ENCODE results near the gene SLC7A11.

The SLC7A11 gene

GRCh38 chr4:138242076-138242833, at the start of gene SLC7A11:
TSS of gene SLC7A11 (minus strand) at chr4:138242349. CDS start at chr4:138242069, 280 bp downstream.
- H3K27me3 ChIP-seq: no peaks in the 10 kb centered on the region
- TF ChIP-seq, protein P1, sequence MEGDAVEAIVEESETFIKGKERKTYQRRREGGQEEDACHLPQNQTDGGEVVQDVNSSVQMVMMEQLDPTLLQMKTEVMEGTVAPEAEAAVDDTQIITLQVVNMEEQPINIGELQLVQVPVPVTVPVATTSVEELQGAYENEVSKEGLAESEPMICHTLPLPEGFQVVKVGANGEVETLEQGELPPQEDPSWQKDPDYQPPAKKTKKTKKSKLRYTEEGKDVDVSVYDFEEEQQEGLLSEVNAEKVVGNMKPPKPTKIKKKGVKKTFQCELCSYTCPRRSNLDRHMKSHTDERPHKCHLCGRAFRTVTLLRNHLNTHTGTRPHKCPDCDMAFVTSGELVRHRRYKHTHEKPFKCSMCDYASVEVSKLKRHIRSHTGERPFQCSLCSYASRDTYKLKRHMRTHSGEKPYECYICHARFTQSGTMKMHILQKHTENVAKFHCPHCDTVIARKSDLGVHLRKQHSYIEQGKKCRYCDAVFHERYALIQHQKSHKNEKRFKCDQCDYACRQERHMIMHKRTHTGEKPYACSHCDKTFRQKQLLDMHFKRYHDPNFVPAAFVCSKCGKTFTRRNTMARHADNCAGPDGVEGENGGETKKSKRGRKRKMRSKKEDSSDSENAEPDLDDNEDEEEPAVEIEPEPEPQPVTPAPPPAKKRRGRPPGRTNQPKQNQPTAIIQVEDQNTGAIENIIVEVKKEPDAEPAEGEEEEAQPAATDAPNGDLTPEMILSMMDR (IDR thresholded peaks at IDR 0.05): no peak
- H3K9me3 ChIP-seq: no peaks in the 10 kb centered on the region
- intact Hi-C loops (cut with DNase I; ENCODE audit: low total_unique reads): no loop called here
- no peaks in the 10 kb centered on the region for H3K36me3 ChIP-seq
- peaks cover 0 to 16% (median 4%) of the 10 kb centered on the region in 4 donors for H3K4me1 ChIP-seq
- peak within 1 kb of the TSS; percentile 34 to 40 for H3K4me3 ChIP-seq
- H3K27ac ChIP-seq: no peak within 1 kb of the TSS
- peak in 1 of 2 donors; percentile 28 for DNase-seq

GRCh38 chr4:138291431-138291830, 49.3 kb upstream of the SLC7A11 start:
- H3K27me3 ChIP-seq: no peaks in the 10 kb centered on the region
- no peaks in the 10 kb centered on the region for H3K4me1 ChIP-seq
- H3K9me3 ChIP-seq: no peaks in the 10 kb centered on the region
- DNase-seq: no peak
- no peaks in the 10 kb centered on the region for H3K36me3 ChIP-seq
- TF ChIP-seq, protein P1 (IDR thresholded peaks at IDR 0.05): no peak
- H3K27ac ChIP-seq: no peak overlapping the region
- intact Hi-C loops (cut with DNase I; ENCODE audit: low total_unique reads): no loop called here
- no peak overlapping the region for H3K4me3 ChIP-seq

DNA sequence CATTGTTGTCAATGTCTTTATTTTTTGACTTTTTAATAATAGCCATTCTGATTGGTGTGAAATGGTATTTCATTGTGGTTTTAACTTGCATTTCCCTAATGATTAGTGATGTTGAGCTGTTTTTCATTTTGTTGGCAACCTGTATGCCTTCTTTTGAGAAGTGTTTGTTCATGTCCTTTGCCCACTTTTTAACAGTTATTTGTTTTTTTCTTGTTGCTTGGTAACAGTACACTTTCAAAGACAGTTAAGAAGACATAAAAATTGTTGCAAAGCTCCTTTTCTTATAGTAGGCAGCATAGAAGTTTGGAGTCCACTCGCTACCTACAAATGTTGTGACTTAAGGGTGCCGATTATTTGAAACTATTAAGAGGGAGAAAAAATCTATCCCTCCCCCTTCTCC, 48.7 kb upstream of the SLC7A11 start:
- intact Hi-C loops (cut with DNase I; ENCODE audit: low total_unique reads): no loop called here
- H3K4me1 ChIP-seq: no peaks in the 10 kb centered on the region
- H3K4me3 ChIP-seq: no peak overlapping the region
- H3K27ac ChIP-seq: no peak overlapping the region
- H3K27me3 ChIP-seq: no peaks in the 10 kb centered on the region
- H3K36me3 ChIP-seq: no peaks in the 10 kb centered on the region
- DNase-seq: no peak
- TF ChIP-seq, protein P1 (IDR thresholded peaks at IDR 0.05): no peak
- no peaks in the 10 kb centered on the region for H3K9me3 ChIP-seq

- Histone ChIP-seq H3K4me1 (peaks cover 0 to 3% (median 0%) of the 10 kb centered on the region in 4 donors), H3K36me3 (no peaks in the 10 kb centered on the region), H3K9me3 (no peaks in the 10 kb centered on the region), H3K27ac (no peak overlapping the region), H3K27me3 (no peaks in the 10 kb centered on the region), H3K4me3 (no peak overlapping the region)
- DNase-seq: no peak
- TF ChIP-seq, protein P1 (IDR thresholded peaks at IDR 0.05): no peak
- intact Hi-C loops (cut with DNase I; ENCODE audit: low total_unique reads): no loop called here
These were observed 37.1 kb upstream of the SLC7A11 start for GRCh38 chr4:138279286-138279685.

DNA sequence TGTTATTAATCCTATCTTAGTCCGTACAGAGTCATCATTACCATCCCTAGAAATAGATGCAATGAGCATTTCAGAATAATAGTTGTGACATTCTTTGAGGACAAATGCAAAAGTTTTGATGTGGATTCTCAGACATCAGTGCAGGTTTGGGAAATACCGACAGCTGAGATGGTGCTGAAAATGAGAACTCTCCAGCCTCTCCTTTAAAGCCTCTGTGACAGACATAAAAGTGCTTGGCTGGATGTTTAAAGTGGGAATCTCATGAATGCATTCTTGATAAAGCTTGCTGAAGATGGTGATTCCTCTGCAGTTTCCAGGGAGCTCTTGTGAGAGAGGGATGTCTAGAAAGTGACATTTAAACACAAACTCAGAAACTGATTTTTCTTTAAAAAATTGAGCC, 35.0 kb upstream of the SLC7A11 start:
- Histone ChIP-seq H3K4me3 (no peak overlapping the region), H3K9me3 (no peaks in the 10 kb centered on the region), H3K36me3 (no peaks in the 10 kb centered on the region), H3K27me3 (no peaks in the 10 kb centered on the region), H3K27ac (no peak overlapping the region), H3K4me1 (peaks cover 0 to 3% (median 0%) of the 10 kb centered on the region in 4 donors)
- TF ChIP-seq, protein P1 (IDR thresholded peaks at IDR 0.05): no peak
- intact Hi-C loops (cut with DNase I; ENCODE audit: low total_unique reads): no loop called here
- no peak for DNase-seq
